AG10803 (cell line): Measurements from ENCODE around the gene TMEM39B.
"Not testable (repeated sequence)": the region's sequence is repeated elsewhere in the genome, so short reads cannot be mapped to it uniquely, and the experiment has no call there.

Experiments used
- DNase-seq: peaks from one replicate; pipeline ENCODE4 v3.0.0; 2010; ENCODE audit warnings: low read depth
- H3K4me3 ChIP-seq: 2 replicates; pipeline ENCODE4 v1.5.1; 2011; ENCODE audit warnings: mild to moderate bottlenecking, low read length, control low read depth
- TF ChIP-seq, protein P1 (sequence below): conservative IDR thresholded peaks from 2 replicates; pipeline ENCODE4 v1.5.1; 2011; ENCODE audit warnings: mild to moderate bottlenecking, low read length, control low read depth, inconsistent platforms

TMEM39B gene

DNA sequence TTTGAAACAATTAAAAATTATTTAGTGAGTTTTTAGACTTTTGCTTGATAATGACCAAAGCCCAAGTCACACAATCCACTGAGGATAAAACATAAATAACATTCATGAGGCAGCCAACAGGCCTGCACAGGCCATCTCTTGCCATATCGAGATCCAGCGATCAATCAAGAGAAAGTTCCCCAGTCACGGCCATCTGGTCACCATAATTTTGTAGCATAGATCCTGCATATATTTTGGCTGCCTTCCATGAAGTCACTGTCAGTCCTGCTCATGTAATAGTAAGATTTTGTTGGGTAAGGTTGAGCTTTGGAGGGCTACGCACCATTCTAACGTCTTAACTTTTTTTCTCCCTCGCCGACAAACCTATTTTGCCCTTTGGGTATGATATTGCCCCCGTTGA, 52.6 kb downstream of the TMEM39B start:
- H3K4me3 ChIP-seq = no peak overlapping the region
- TF ChIP-seq, protein P1, sequence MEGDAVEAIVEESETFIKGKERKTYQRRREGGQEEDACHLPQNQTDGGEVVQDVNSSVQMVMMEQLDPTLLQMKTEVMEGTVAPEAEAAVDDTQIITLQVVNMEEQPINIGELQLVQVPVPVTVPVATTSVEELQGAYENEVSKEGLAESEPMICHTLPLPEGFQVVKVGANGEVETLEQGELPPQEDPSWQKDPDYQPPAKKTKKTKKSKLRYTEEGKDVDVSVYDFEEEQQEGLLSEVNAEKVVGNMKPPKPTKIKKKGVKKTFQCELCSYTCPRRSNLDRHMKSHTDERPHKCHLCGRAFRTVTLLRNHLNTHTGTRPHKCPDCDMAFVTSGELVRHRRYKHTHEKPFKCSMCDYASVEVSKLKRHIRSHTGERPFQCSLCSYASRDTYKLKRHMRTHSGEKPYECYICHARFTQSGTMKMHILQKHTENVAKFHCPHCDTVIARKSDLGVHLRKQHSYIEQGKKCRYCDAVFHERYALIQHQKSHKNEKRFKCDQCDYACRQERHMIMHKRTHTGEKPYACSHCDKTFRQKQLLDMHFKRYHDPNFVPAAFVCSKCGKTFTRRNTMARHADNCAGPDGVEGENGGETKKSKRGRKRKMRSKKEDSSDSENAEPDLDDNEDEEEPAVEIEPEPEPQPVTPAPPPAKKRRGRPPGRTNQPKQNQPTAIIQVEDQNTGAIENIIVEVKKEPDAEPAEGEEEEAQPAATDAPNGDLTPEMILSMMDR = no peak
- no peak for DNase-seq

DNA sequence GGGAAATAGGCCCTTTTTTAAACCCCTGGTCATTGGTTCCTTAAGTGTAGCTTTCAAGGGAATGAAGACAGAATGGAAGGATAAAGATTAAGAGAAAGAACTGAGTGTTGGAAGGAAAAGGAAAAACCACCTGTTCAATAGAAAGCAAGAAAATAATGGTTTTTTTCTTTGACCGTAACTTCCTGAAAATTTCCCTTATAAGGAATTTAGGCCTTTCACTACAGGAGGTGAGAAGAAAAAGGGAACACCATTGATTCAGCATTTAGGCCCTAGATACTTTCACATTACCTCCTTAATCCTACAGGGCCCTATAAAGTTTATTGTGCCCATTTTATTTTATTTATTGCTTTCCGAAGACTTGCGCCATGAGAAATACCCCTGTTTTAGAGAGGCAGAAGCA, 54.0 kb downstream of the TMEM39B start:
- no peak for DNase-seq
- no peak overlapping the region for H3K4me3 ChIP-seq
- TF ChIP-seq, protein P1 = no peak

DNA sequence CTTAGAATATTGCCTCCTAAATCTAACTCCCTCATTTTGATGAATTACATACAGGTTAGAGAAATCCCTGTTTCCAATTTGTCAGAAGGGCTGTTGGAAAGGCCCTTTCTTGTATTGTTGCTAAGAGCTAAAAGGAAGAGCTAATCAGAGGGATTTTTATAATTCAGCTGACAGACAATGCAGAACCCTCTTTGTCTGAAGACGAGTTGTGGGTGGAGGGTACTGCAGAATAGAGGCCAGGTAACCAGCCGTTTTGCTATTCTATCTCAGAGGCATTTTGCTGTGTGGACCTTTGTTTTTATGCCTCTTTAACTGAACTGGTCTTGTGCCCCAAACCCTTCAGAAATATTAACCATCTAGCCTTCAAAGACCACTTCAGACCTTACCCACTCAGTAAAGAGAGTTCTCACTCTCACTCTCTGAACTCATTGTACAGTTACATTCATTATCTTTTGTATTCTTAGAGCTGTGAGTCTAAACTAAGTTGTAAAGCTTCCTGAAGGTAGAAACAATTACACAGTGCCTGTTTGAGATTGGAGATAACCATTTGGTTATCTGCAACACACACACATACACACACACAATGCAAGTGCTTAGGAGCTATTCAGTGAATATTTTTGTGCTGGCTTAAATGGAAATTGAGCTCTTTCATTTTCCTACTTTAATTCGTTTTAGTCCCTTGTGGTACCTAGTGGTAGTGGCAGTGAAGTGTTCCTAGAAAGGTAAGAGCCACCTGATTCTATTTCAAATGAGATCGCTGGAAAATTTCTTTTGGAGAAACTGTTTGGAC, 54.9 kb downstream of the TMEM39B start:
- H3K4me3 ChIP-seq = no peak overlapping the region
- no peak for DNase-seq
- TF ChIP-seq, protein P1 = no peak

DNA sequence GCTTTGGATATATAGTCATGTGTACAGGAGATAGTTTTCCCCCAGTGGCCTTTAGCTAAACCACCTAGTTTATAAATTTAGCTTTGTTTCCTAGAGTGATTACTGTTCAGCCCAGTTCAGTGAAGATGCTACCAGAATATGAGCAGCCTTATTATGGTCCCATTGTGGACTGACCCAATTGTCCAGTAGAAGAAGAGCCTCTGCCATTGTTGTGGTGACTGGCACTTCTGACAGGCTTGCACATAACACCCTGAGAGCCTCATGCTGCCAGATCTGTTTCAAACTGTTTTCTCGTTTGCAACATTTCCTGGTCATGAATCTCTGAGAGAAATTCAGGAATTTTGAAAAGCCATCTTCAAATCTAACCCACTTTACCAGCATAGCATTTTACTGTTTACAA, 55.7 kb downstream of the TMEM39B start:
- H3K4me3 ChIP-seq = no peak overlapping the region
- TF ChIP-seq, protein P1 = no peak
- DNase-seq = no peak

DNA sequence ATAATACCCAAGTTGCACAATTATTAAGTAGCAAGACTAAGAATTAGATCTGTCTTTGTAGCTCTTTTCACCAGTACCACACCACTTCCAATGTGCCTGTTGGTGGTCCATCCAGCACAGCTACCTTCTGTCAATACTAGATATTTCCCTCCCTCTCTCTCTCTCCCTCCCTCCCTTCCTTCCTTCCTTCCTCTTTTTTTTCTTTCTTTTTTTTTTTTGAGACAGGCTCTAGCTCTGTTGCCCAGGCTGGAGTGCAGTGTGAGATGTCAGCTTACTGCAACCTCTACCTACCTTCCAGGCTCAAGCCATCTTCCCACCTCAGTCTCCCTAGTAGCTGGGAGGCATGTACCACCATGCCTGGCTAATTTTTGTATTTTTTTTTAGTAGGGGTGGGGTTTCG, 56.2 kb downstream of the TMEM39B start:
- TF ChIP-seq, protein P1 = no peak
- DNase-seq = no peak
- H3K4me3 ChIP-seq = no peak overlapping the region

DNA sequence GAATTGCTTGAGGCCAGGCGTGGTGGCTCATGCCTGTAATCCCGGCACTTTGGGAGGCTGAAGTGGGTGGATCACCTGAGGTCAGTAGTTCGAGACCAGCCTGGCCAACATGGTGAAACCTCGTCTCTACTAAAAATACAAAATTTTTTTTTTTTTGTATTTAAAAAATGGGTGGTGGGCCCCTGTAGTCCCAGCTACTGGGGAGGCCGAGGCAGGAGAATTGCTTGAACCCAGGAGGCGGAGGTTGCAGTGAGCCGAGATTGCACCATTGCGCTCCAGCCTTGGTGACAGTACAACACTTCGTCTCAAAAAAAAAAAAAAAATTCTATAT, 61.2 kb downstream of the TMEM39B start:
- DNase-seq = not testable (repeated sequence)

DNA sequence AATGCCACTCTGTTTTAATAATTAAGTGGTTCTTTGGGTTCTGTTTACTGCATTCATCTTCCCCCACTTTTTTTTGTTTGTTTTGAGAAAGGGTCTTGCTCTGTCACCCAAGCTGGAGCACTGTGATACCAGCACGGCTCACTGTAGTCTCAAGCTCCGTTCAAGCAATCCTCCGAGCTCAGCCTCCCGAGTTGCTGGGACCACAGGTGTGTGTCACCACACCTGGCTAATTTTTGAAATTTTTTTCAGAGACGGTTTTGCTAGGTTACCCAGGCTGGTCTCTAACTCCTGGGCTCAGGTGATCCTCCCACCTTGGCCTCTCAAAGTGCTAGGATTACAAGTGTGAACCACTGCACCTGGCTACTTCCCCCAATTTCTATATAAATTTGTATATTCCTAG, 64.4 kb downstream of the TMEM39B start:
- DNase-seq = no peak
- TF ChIP-seq, protein P1 = no peak

More for the DNA sequence above, 61.2 kb downstream of the TMEM39B start:
- H3K4me3 ChIP-seq = not testable (repeated sequence)

More for the DNA sequence above, 64.4 kb downstream of the TMEM39B start:
- H3K4me3 ChIP-seq = no peak overlapping the region
